GM19035 (cell line): Measurements from ENCODE around the gene KCNH1.
"Not testable (repeated sequence)": the region's sequence is repeated elsewhere in the genome, so short reads cannot be mapped to it uniquely, and the experiment has no call there.

Source experiments
- ATAC-seq: cut with Tn5 transposase; IDR thresholded peaks from one replicate; pipeline ENCODE4 v1.9.1; 2021; ENCODE audit not compliant: unreplicated experiment

KCNH1 gene

GRCh38 chr1:211013346-211014240 is 120.4 kb downstream of the KCNH1 start:
- no peak for ATAC-seq

GRCh38 chr1:211011128-211011527 is 122.8 kb downstream of the KCNH1 start:
- ATAC-seq, result not testable (repeated sequence)

GRCh38 chr1:211009944-211010343 is 124.0 kb downstream of the KCNH1 start:
- ATAC-seq, result no peak

- ATAC-seq, result no peak
Observed at GRCh38 chr1:211007830-211008229, 126.1 kb downstream of the KCNH1 start.

GRCh38 chr1:210995931-210996330 is 138.0 kb downstream of the KCNH1 start:
- ATAC-seq, result not testable (repeated sequence)

GRCh38 chr1:210992837-210993236 is 141.1 kb downstream of the KCNH1 start:
- no peak for ATAC-seq

GRCh38 chr1:210989905-210990304 is 144.0 kb downstream of the KCNH1 start:
- ATAC-seq, result no peak

GRCh38 chr1:210981490-210981889 is 152.5 kb downstream of the KCNH1 start:
- no peak for ATAC-seq

GRCh38 chr1:210980082-210980481 is 153.9 kb downstream of the KCNH1 start:
- no peak for ATAC-seq

GRCh38 chr1:210978974-210979354 is 155.0 kb downstream of the KCNH1 start:
- no peak for ATAC-seq

GRCh38 chr1:210978316-210978973 is 155.5 kb downstream of the KCNH1 start:
- ATAC-seq, result no peak

- ATAC-seq, result no peak
Observed at GRCh38 chr1:210951279-210951678, 182.7 kb downstream of the KCNH1 start.

GRCh38 chr1:210949940-210950546 is 183.9 kb downstream of the KCNH1 start:
- peak; percentile 80 for ATAC-seq

GRCh38 chr1:210949489-210949888 is 184.5 kb downstream of the KCNH1 start:
- ATAC-seq, result no peak

GRCh38 chr1:210949039-210949438 is 184.9 kb downstream of the KCNH1 start:
- no peak for ATAC-seq

GRCh38 chr1:210944252-210944651 is 189.7 kb downstream of the KCNH1 start:
- ATAC-seq, result no peak

GRCh38 chr1:210942513-210942912 is 191.4 kb downstream of the KCNH1 start:
- ATAC-seq, result no peak

- no peak for ATAC-seq
Observed at GRCh38 chr1:210940081-210940617, 193.8 kb downstream of the KCNH1 start.

- no peak for ATAC-seq
Observed at GRCh38 chr1:210938416-210938925, 195.5 kb downstream of the KCNH1 start.

GRCh38 chr1:210937846-210938245 is 196.1 kb downstream of the KCNH1 start:
- ATAC-seq, result no peak

- no peak for ATAC-seq
Observed at GRCh38 chr1:210935905-210936304, 198.0 kb downstream of the KCNH1 start.
